Naive B cell (primary cell): ENCODE data around the gene PRKCA. TPM values are rescaled to one million over a fixed set of nuclear protein-coding genes. Genes with fewer than 3 reads are reported as not detected.
A peak's percentile ranks its signal among the peaks of the same experiment; 100 is the strongest.

Experiments
- ATAC-seq, 2 donors: fragments of 150-1000 bp; cut with Tn5 transposase; 2 replicates each; pipeline ENCODE4 v1.10.0; 2021; ENCODE audit warnings: low read depth in 2 of 2, mild to moderate bottlenecking in 2 of 2, moderate library complexity in 2 of 2
- DNase-seq: peaks from one replicate; pipeline ENCODE4 v3.0.0; 2022
- H3K27ac Mint-ChIP-seq, 6 donors: one replicate each; pipeline ENCODE4 v1.8.0; 2020 to 2022; ENCODE audit warnings: mild to moderate bottlenecking in 6 of 6, mixed read lengths in 6 of 6, moderate library complexity in 5 of 6, inconsistent platforms in 2 of 6
- H3K27me3 Mint-ChIP-seq, 3 donors: one replicate each; pipeline ENCODE4 v1.8.0; 2021 to 2022; ENCODE audit warnings: mixed read lengths in 3 of 3, mild to moderate bottlenecking in 1 of 3
- H3K36me3 Mint-ChIP-seq, 2 donors: one replicate each; pipeline ENCODE4 v1.8.0; 2020 to 2022; ENCODE audit warnings: mixed read lengths in 2 of 2, inconsistent platforms in 1 of 2, mild to moderate bottlenecking in 1 of 2
- H3K4me1 Mint-ChIP-seq, 3 donors: one replicate each; pipeline ENCODE4 v1.8.0; 2020 to 2022; ENCODE audit warnings: mixed read lengths in 3 of 3, inconsistent platforms in 1 of 3, mild to moderate bottlenecking in 1 of 3, moderate library complexity in 1 of 3
- H3K4me3 Mint-ChIP-seq, 8 donors: one replicate each; pipeline ENCODE4 v1.8.0; 2020 to 2022; ENCODE audit warnings: mild to moderate bottlenecking in 8 of 8, mixed read lengths in 8 of 8, moderate library complexity in 8 of 8, inconsistent platforms in 2 of 8
- H3K9me3 Mint-ChIP-seq, 7 donors: one replicate each; pipeline ENCODE4 v1.8.0; 2020 to 2022; ENCODE audit warnings: mixed read lengths in 7 of 7, mild to moderate bottlenecking in 5 of 7, inconsistent platforms in 2 of 7, moderate library complexity in 1 of 7
- polyA plus RNA-seq, 6 donors: library from polyadenylated mRNA; unstranded; fragments of 300-500 nt; fragmentation: Illumina TruSeq; gene quantifications; one replicate each; pipeline ENCODE4 v1.2.3, GENCODE V29; 2021; ENCODE audit warnings: low read depth in 6 of 6

The PRKCA gene
- polyA plus RNA-seq, 6 donors from 2014 or later: 0.03 to 0.06 TPM; not detected in 4

DNA sequence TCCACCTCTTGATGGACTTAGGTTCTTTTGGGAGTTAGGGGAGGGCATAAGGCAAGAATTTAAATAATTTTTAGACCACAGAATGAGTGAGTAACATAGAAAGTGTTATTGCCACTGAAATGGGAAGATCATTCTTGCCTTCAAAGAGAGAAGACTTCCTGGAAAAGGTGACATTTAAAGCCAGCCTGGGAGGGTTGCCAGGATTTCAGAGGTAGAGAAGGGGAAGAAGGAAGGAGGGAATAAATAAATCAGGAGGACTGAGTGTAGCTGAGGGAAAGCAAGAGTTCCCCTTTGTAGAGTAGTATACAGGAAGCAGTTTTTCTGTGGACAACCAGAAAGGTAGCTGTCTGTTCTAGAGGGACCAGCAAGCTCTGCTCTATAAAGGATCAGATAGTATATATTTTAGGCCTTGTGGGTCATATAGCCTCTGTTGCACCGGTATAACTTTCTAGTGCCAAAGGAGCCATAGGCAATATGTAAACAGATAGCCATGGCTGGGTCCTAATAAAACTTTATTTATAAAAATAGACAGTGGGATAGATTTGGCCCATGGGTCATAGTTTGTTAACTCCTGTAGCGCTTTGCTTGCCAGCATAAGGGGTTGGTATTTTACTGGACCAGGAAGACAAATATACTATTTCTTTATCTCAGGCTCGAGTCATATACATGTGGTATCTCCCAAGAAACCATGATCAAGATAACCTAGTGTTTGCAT, 385.3 kb downstream of the PRKCA start:
- Mint-ChIP-seq H3K36me3 (no peaks in the 10 kb centered on the region), H3K27me3 (peaks cover 4 to 18% (median 7%) of the 10 kb centered on the region in 3 donors), H3K9me3 (no peaks in the 10 kb centered on the region), H3K4me3 (no peak overlapping the region), H3K27ac (no peak overlapping the region), H3K4me1 (no peaks in the 10 kb centered on the region)
- ATAC-seq (no peak), DNase-seq (no peak)

DNA sequence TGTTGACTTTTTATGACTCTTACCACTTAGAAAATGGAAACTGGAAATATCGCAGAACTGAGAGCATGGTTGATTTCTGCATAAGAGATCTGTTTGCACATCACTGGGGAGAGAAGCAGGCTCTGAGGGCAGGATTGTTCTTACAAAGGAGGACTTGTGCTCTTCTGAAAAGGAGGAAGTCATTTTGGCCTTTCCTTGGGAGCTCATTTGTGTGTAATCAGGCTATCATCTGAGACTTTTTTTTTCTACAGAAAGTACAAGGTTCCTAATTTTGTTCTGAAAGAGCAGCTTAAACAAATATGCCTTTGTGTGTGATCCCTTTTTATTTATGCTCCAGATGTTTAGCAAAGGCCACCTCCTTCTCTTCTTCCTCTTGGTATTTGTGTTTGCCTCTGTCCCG, 386.8 kb downstream of the PRKCA start:
- no peaks in the 10 kb centered on the region for H3K36me3 Mint-ChIP-seq
- no peak overlapping the region for H3K4me3 Mint-ChIP-seq
- H3K27ac Mint-ChIP-seq: no peak overlapping the region
- H3K27me3 Mint-ChIP-seq: peaks cover 4 to 12% (median 7%) of the 10 kb centered on the region in 3 donors
- no peaks in the 10 kb centered on the region for H3K4me1 Mint-ChIP-seq
- no peak for ATAC-seq
- H3K9me3 Mint-ChIP-seq: no peaks in the 10 kb centered on the region
- DNase-seq: no peak

DNA sequence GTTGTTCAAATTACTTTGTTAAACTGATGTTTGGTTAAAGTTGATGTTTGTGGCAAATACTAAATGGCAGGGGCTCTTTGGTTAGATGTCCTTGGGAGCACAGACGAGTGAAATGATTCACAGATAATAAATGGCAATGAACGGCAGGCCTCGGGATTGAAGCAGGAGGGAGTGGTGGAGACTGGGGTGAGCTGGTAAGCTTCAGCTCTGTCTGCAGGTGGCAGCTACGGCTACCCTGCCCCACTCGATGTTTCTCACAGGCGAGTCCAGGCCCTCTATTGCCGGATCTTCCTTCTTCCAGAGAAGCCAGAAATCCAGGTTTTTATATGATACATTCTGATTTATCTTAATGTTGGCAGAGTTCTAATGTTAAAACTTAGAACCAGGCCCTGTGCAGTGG, 387.8 kb downstream of the PRKCA start:
- H3K27me3 Mint-ChIP-seq: peaks cover 4 to 16% (median 14%) of the 10 kb centered on the region in 3 donors
- H3K4me1 Mint-ChIP-seq: no peaks in the 10 kb centered on the region
- peaks cover 0 to 5% of the 10 kb centered on the region in 2 donors for H3K36me3 Mint-ChIP-seq
- ATAC-seq (no peak), DNase-seq (no peak)
- no peak overlapping the region for H3K27ac Mint-ChIP-seq
- H3K9me3 Mint-ChIP-seq: no peaks in the 10 kb centered on the region
- H3K4me3 Mint-ChIP-seq: no peak overlapping the region

DNA sequence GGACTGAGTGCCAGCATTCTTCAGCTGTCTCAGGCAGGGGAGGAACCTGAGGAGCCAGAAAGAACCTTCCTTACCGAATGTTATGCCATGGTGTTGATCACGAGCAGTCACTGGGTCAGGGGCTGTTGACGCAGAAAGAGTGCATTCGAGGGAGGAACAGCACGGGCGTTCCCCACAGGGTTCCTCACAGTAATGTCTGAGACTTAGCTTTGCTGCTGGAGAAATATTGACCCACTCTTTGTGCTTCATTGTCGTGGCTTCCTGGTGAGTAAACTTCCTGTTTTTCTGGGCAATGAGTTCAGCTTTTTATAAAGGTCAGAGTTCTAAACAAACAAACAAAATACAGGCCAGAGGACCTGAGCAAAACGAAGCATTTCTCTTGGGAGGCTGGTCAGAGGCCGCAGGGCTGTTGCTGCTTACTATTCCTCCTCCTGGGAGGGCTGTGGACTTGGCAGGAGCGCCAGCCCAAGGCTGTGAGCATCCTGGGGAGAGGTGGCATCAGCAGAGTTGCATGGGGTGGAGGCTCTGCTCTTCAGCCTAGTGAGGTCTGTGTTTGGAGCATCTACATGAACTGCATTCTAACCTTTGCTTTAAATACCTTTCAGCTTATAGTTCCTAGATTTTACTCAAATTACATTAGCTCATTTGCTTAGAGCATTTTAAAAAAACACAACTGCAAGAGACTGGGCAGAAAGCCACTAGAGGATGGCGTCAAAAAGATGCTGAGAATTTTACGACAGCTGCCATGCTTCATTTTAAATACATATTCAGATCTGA, 389.4 kb downstream of the PRKCA start:
- Mint-ChIP-seq H3K36me3 (peaks cover 1 to 7% of the 10 kb centered on the region in 2 donors), H3K27me3 (peaks cover 0 to 10% (median 9%) of the 10 kb centered on the region in 3 donors), H3K27ac (peak overlapping the region in 1 of 6 donors; percentile 42), H3K4me3 (no peak overlapping the region), H3K4me1 (no peaks in the 10 kb centered on the region), H3K9me3 (peaks cover 0 to 2% (median 1%) of the 10 kb centered on the region in 7 donors)
- DNase-seq (no peak), ATAC-seq (no peak)

DNA sequence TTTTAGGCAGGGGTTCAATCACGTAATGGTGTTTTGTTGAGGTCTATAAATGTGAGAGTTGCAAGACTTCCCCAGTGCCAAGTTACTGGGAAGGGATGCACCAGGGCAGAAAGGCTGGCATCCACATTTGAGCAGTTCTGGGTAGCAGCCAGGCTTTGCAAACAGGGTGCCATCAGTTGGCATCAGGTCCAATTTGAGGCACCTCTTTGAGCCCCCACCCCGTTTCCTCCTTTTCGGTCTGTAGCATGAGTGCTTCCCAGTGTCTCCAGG, 389.9 kb downstream of the PRKCA start:
- Mint-ChIP-seq H3K27me3 (peaks cover 0 to 12% (median 10%) of the 10 kb centered on the region in 3 donors), H3K9me3 (peaks cover under 1 to 8% (median 4%) of the 10 kb centered on the region in 7 donors), H3K36me3 (peaks cover 7 to 8% of the 10 kb centered on the region in 2 donors), H3K27ac (peak overlapping the region in 2 of 6 donors; percentile 15 to 91), H3K4me3 (no peak overlapping the region), H3K4me1 (no peaks in the 10 kb centered on the region)
- ATAC-seq (no peak), DNase-seq (no peak)

DNA sequence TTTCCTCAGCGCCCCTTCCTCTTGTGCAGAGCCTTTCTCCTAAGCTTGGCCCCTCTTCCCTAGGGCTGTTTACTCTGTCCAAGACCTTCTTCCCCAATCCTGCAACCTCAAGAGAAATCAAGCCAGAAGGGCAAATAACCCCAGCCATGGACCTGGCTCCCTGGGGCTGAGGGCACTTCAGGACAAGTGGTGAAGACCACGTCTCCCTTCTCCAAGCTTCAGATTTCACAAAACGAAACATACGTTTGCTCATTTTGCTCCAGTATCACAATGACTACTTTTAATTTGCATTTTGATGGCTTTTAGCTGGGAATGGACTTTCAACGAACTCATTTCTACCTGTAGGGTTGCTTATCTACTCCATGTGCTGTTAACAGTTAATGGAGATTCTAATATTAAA, 392.7 kb downstream of the PRKCA start:
- Mint-ChIP-seq H3K9me3 (peaks cover 14 to 30% (median 16%) of the 10 kb centered on the region in 7 donors), H3K27me3 (peaks cover 0 to 18% (median 15%) of the 10 kb centered on the region in 3 donors), H3K4me1 (no peaks in the 10 kb centered on the region), H3K36me3 (peaks cover 7 to 22% of the 10 kb centered on the region in 2 donors), H3K27ac (no peak overlapping the region), H3K4me3 (no peak overlapping the region)
- ATAC-seq: no peak
- no peak for DNase-seq

DNA sequence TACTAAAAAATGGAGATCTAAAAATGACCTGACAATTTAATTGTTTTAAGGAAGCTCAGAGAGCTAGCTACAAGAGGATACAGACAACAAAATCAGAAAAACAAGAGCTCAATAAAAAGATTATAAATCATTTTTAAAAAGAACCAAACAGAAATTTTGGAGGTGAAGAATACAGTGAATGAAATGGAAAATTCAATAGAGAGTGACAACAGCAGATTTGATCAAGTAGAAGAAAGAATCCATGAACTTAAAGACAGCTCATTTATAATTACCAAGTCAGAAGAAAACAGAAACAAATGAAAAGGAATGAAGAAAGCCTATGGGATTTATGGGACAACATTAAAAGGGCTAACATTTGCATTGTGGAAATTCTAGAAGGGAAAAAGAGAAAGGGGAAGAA, 395.9 kb downstream of the PRKCA start:
- Mint-ChIP-seq H3K9me3 (peaks cover 14 to 30% (median 18%) of the 10 kb centered on the region in 7 donors), H3K36me3 (peaks cover 7 to 22% of the 10 kb centered on the region in 2 donors), H3K4me3 (no peak overlapping the region), H3K27ac (no peak overlapping the region), H3K27me3 (peaks cover 0 to 18% (median 15%) of the 10 kb centered on the region in 3 donors), H3K4me1 (no peaks in the 10 kb centered on the region)
- DNase-seq (no peak), ATAC-seq (no peak)

DNA sequence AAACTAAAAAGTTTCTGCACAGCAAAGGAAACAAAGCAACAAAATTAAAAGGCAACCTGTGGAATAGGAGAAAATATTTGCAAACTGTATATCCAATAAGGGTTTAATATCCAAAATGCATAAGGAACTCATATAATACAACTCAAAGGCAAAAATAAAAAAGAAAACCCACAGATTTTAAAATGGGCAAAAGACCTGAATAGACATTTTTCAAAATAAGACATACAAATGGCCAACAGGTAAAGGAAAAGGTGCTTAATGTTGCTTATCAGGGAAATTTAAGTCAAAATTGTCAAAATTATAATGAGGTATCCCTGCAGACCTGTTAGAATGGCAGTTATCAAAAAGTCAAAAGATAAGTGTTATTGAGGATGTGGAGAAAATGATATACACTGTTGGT, 399.0 kb downstream of the PRKCA start:
- Mint-ChIP-seq H3K27ac (no peak overlapping the region), H3K4me1 (peaks cover 0 to 18% (median 5%) of the 10 kb centered on the region in 3 donors), H3K36me3 (peaks cover 7 to 15% of the 10 kb centered on the region in 2 donors), H3K9me3 (peaks cover 14 to 30% (median 17%) of the 10 kb centered on the region in 7 donors), H3K4me3 (no peak overlapping the region), H3K27me3 (peaks cover 0 to 8% (median 6%) of the 10 kb centered on the region in 3 donors)
- no peak for ATAC-seq
- no peak for DNase-seq

DNA sequence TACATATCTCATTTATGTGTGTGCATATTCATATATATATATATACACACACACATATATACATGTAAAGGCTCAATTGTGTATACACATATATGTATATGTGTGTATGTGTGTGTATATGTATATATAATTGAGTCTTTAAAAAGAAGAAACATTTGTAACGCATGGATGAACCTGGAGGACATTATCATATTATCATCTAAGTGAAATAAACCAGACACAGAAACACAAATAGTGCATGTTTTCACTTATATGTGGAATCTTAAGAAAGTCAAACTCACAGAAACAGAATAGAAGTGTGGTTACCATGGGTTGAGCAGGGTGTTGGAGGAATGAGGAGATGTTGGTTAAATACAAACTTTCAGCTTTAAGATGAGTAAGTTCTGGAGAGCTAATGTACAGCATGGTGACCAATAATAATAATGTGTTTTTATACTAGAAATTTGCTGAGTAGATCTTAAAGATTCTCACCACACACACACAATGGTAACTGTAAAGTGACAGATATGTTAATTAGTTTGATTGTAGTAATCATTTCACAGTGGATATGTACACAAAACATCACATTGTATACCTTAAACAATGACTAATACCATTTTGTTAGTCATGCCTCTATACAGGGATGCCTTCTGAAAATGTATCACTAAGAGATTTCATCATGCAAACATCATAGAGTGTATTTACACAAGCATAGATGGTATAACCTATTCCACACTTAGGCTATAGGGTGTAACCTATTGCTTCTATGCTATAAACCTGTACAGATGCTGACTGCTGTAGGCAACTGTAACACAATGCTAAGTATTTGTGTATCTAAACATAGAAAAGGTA, 399.9 kb downstream of the PRKCA start:
- peaks cover 0 to 8% (median 4%) of the 10 kb centered on the region in 3 donors for H3K27me3 Mint-ChIP-seq
- peaks cover 0 to 27% (median 12%) of the 10 kb centered on the region in 3 donors for H3K4me1 Mint-ChIP-seq
- peaks cover under 1 to 15% of the 10 kb centered on the region in 2 donors for H3K36me3 Mint-ChIP-seq
- no peak overlapping the region for H3K27ac Mint-ChIP-seq
- H3K4me3 Mint-ChIP-seq: no peak overlapping the region
- DNase-seq (no peak), ATAC-seq (no peak)
- peaks cover 13 to 23% (median 15%) of the 10 kb centered on the region in 7 donors for H3K9me3 Mint-ChIP-seq

DNA sequence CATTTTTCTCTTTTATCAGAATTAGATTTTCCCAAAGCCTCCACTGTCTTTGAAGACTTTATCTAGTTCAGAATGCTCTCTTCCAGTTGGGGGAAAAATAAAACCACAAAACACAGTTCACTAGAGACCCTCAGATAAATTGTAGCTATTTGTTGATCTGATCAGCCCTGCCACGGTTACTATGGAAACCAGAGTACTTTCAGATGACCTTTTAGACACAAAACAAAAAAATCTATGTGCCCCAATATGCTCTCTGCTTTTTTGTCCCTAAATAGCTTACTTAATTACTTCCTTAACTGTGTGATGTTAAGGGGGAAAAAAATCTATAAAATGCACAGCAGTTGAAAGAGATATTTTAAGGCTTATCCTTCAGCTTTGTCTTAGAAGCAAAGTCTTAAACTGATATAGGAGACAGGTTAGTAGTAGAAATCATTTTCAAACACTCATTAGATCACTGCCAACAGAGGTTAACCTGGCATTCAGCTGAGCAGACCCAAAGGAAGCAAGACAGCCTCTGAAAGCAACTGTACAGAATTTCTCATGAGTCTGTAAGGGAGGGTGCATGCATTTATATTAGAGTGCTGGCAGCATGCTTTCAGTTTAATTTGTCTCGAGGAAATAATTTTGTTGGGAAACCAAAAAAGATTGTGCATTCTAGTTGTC, 402.6 kb downstream of the PRKCA start:
- Mint-ChIP-seq H3K4me1 (peaks cover 0 to 29% (median 16%) of the 10 kb centered on the region in 3 donors), H3K4me3 (no peak overlapping the region), H3K36me3 (no peaks in the 10 kb centered on the region), H3K9me3 (peaks cover 0 to 4% (median 0%) of the 10 kb centered on the region in 7 donors), H3K27me3 (no peaks in the 10 kb centered on the region), H3K27ac (peak overlapping the region in 2 of 6 donors; percentile 20 to 56)
- DNase-seq: no peak
- no peak for ATAC-seq

DNA sequence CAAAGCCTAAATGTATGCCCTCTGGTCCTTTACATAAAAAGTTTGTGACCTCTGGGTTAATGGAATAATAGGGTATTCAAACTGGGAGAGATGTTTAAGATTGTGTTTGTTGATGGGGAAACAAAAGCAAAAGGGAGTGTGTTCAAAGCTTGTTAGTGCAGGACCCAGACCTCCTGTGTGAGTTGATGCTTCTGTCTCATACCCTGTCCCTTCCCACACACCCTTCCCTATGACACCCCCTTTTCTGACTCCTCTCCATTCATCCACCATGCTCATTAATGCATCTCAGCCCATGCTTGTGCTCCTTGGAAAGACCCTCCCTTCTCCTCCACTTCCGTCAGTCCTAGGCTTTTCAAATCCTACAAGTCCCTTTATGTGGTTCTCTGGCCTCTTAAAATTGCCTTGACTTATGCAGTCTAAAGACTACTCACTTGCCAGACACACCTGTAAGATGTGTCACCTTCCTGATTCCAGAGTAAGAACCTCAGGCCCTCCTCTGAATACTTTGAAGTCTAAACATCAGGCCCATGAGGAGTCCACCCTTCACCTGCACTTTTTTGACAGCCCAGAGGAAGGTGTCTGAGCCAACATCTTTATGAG, 404.5 kb downstream of the PRKCA start:
- ATAC-seq (no peak), DNase-seq (no peak)
- Mint-ChIP-seq H3K9me3 (no peaks in the 10 kb centered on the region), H3K27ac (no peak overlapping the region), H3K27me3 (no peaks in the 10 kb centered on the region), H3K4me1 (peaks cover 0 to 29% (median 16%) of the 10 kb centered on the region in 3 donors), H3K36me3 (no peaks in the 10 kb centered on the region), H3K4me3 (peak overlapping the region in 1 of 8 donors; percentile 30)

DNA sequence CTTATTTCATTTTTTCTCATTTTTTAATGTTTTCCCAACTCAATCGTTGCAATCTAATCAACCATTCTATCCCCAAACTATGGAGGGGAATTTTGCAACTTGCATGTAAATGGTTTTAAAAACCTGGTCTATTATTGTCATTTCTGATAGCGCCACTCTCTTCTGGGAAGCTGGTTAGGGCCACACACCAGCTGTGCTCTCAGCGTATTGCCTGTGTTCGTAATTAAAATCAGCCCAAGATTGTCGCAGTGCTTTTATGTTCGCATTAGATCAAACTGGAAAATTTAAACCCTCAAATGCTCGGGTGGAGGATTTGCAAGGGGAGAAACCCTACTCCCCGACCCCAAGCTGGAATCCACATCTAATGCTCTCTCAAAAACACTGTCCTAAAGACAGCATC, 409.0 kb downstream of the PRKCA start:
- DNase-seq (no peak), ATAC-seq (no peak)
- Mint-ChIP-seq H3K4me1 (peaks cover 0 to 12% (median 11%) of the 10 kb centered on the region in 3 donors), H3K27ac (no peak overlapping the region), H3K9me3 (no peaks in the 10 kb centered on the region), H3K4me3 (no peak overlapping the region), H3K36me3 (no peaks in the 10 kb centered on the region), H3K27me3 (peaks cover 0 to 10% (median 8%) of the 10 kb centered on the region in 3 donors)
